Activated T-cell treated with anti-CD3 and anti-CD28 coated beads, Interleukin-2, amount 50 U/mL, for 4 hours (primary cell): ENCODE measurements around the gene RIN2. TPM values are rescaled to one million over a fixed set of nuclear protein-coding genes. Genes with fewer than 3 reads are reported as not detected.

Experiments used
- ATAC-seq, 2 donors: fragments of 200-7000 bp; cut with Tn5 transposase; one replicate each; pipeline ENCODE4 v1.10.0; 2021
- DNase-seq: peaks from one replicate; pipeline ENCODE4 v3.0.0-alpha.2; 2020
- H3K27me3 Mint-ChIP-seq: one replicate; pipeline ENCODE4 v1.8.0; 2021; ENCODE audit warnings: low read depth, mixed read lengths
- H3K36me3 Mint-ChIP-seq: one replicate; pipeline ENCODE4 v1.8.0; 2022; ENCODE audit warnings: mixed read lengths; ENCODE audit not compliant: insufficient read depth
- H3K4me1 Mint-ChIP-seq: one replicate; pipeline ENCODE4 v1.8.0; 2021; ENCODE audit warnings: low read depth, mixed read lengths
- H3K4me3 Mint-ChIP-seq: one replicate; pipeline ENCODE4 v1.8.0; 2021; ENCODE audit warnings: mild to moderate bottlenecking, moderate library complexity, mixed read lengths
- H3K9me3 Mint-ChIP-seq: one replicate; pipeline ENCODE4 v1.8.0; 2021; ENCODE audit warnings: mixed read lengths
- total RNA-seq, 3 donors: library from RNA; stranded (reverse); gene quantifications; one replicate each; pipeline ENCODE4 v1.2.1, GENCODE V29; 2021

The RIN2 gene
- total RNA-seq, 3 donors from 2014 or later = 0.08 to 0.24 TPM; not detected in 1

GRCh38 chr20:19765266-19765665, 7.2 kb downstream of the RIN2 start:
- H3K27me3 Mint-ChIP-seq = peaks cover 5% of the 10 kb centered on the region
- H3K9me3 Mint-ChIP-seq = no peaks in the 10 kb centered on the region
- no peak overlapping the region for H3K4me3 Mint-ChIP-seq
- H3K4me1 Mint-ChIP-seq = no peaks in the 10 kb centered on the region
- DNase-seq (no peak), ATAC-seq (no peak)
- no peaks in the 10 kb centered on the region for H3K36me3 Mint-ChIP-seq

- Mint-ChIP-seq H3K9me3 (no peaks in the 10 kb centered on the region), H3K4me3 (no peak overlapping the region), H3K27me3 (peaks cover 3% of the 10 kb centered on the region), H3K4me1 (no peaks in the 10 kb centered on the region), H3K36me3 (no peaks in the 10 kb centered on the region)
- no peak for DNase-seq
- no peak for ATAC-seq
These were observed 7.9 kb downstream of the RIN2 start for GRCh38 chr20:19765913-19766312.

- H3K4me3 Mint-ChIP-seq = no peak overlapping the region
- no peaks in the 10 kb centered on the region for H3K9me3 Mint-ChIP-seq
- H3K36me3 Mint-ChIP-seq = no peaks in the 10 kb centered on the region
- no peaks in the 10 kb centered on the region for H3K4me1 Mint-ChIP-seq
- ATAC-seq = no peak
- peaks cover 8% of the 10 kb centered on the region for H3K27me3 Mint-ChIP-seq
- DNase-seq = no peak
These were observed 9.0 kb downstream of the RIN2 start for GRCh38 chr20:19767070-19767469.

GRCh38 chr20:19768325-19768842, 10.3 kb downstream of the RIN2 start:
- Mint-ChIP-seq H3K4me3 (no peak overlapping the region), H3K27me3 (peaks cover 8% of the 10 kb centered on the region), H3K36me3 (no peaks in the 10 kb centered on the region), H3K9me3 (no peaks in the 10 kb centered on the region), H3K4me1 (no peaks in the 10 kb centered on the region)
- DNase-seq (no peak), ATAC-seq (no peak)

GRCh38 chr20:19769507-19769906, 11.4 kb downstream of the RIN2 start:
- no peak overlapping the region for H3K4me3 Mint-ChIP-seq
- no peak for ATAC-seq
- peaks cover 12% of the 10 kb centered on the region for H3K27me3 Mint-ChIP-seq
- no peaks in the 10 kb centered on the region for H3K9me3 Mint-ChIP-seq
- H3K36me3 Mint-ChIP-seq = no peaks in the 10 kb centered on the region
- H3K4me1 Mint-ChIP-seq = no peaks in the 10 kb centered on the region
- DNase-seq = no peak

GRCh38 chr20:19770375-19770774, 12.3 kb downstream of the RIN2 start:
- Mint-ChIP-seq H3K9me3 (no peaks in the 10 kb centered on the region), H3K4me3 (no peak overlapping the region), H3K4me1 (no peaks in the 10 kb centered on the region), H3K36me3 (no peaks in the 10 kb centered on the region), H3K27me3 (peaks cover 12% of the 10 kb centered on the region)
- DNase-seq (no peak), ATAC-seq (no peak)

- Mint-ChIP-seq H3K27me3 (peaks cover 12% of the 10 kb centered on the region), H3K9me3 (no peaks in the 10 kb centered on the region), H3K36me3 (no peaks in the 10 kb centered on the region), H3K4me1 (no peaks in the 10 kb centered on the region), H3K4me3 (no peak overlapping the region)
- DNase-seq (no peak), ATAC-seq (no peak)
These were observed 13.0 kb downstream of the RIN2 start for GRCh38 chr20:19771031-19771430.

- Mint-ChIP-seq H3K4me3 (no peak overlapping the region), H3K36me3 (no peaks in the 10 kb centered on the region), H3K4me1 (no peaks in the 10 kb centered on the region), H3K9me3 (no peaks in the 10 kb centered on the region), H3K27me3 (peaks cover 12% of the 10 kb centered on the region)
- DNase-seq (no peak), ATAC-seq (no peak)
These were observed 15.4 kb downstream of the RIN2 start for GRCh38 chr20:19773471-19773870.

GRCh38 chr20:19774135-19774933, 16.3 kb downstream of the RIN2 start:
- Mint-ChIP-seq H3K27me3 (peaks cover 12% of the 10 kb centered on the region), H3K36me3 (no peaks in the 10 kb centered on the region)
- ATAC-seq = no peak

GRCh38 chr20:19775353-19776253, 17.5 kb downstream of the RIN2 start:
- H3K4me3 Mint-ChIP-seq = no peak overlapping the region
- peaks cover 12% of the 10 kb centered on the region for H3K27me3 Mint-ChIP-seq
- no peaks in the 10 kb centered on the region for H3K4me1 Mint-ChIP-seq
- DNase-seq = no peak
- H3K36me3 Mint-ChIP-seq = no peaks in the 10 kb centered on the region
- no peak for ATAC-seq
- H3K9me3 Mint-ChIP-seq = no peaks in the 10 kb centered on the region

More at GRCh38 chr20:19774135-19774933, 16.3 kb downstream of the RIN2 start:
- H3K4me3 Mint-ChIP-seq = no peak overlapping the region
- H3K9me3 Mint-ChIP-seq = no peaks in the 10 kb centered on the region
- no peak for DNase-seq
- no peaks in the 10 kb centered on the region for H3K4me1 Mint-ChIP-seq

GRCh38 chr20:19777315-19777714, 19.3 kb downstream of the RIN2 start:
- Mint-ChIP-seq H3K27me3 (peaks cover 6% of the 10 kb centered on the region), H3K9me3 (no peaks in the 10 kb centered on the region), H3K36me3 (no peaks in the 10 kb centered on the region), H3K4me1 (no peaks in the 10 kb centered on the region), H3K4me3 (no peak overlapping the region)
- no peak for ATAC-seq
- no peak for DNase-seq

- H3K4me1 Mint-ChIP-seq = no peaks in the 10 kb centered on the region
- H3K36me3 Mint-ChIP-seq = no peaks in the 10 kb centered on the region
- no peaks in the 10 kb centered on the region for H3K9me3 Mint-ChIP-seq
- H3K27me3 Mint-ChIP-seq = peaks cover 6% of the 10 kb centered on the region
- no peak for ATAC-seq
- H3K4me3 Mint-ChIP-seq = no peak overlapping the region
- no peak for DNase-seq
These were observed 19.9 kb downstream of the RIN2 start for GRCh38 chr20:19777981-19778380.

GRCh38 chr20:19778404-19778803, 20.3 kb downstream of the RIN2 start:
- no peak for DNase-seq

GRCh38 chr20:19779634-19780033, 21.6 kb downstream of the RIN2 start:
- Mint-ChIP-seq H3K4me3 (no peak overlapping the region), H3K27me3 (peaks cover 3% of the 10 kb centered on the region), H3K36me3 (no peaks in the 10 kb centered on the region), H3K9me3 (no peaks in the 10 kb centered on the region), H3K4me1 (no peaks in the 10 kb centered on the region)
- ATAC-seq (no peak), DNase-seq (no peak)

More at GRCh38 chr20:19778404-19778803, 20.3 kb downstream of the RIN2 start:
- no peaks in the 10 kb centered on the region for H3K36me3 Mint-ChIP-seq
- H3K27me3 Mint-ChIP-seq = peaks cover 6% of the 10 kb centered on the region
- H3K4me3 Mint-ChIP-seq = no peak overlapping the region
- H3K9me3 Mint-ChIP-seq = no peaks in the 10 kb centered on the region
- ATAC-seq = no peak
- no peaks in the 10 kb centered on the region for H3K4me1 Mint-ChIP-seq
